Measurements from ENCODE around the gene RPL10. TPM values are rescaled to one million over a fixed set of nuclear protein-coding genes. Genes with fewer than 3 reads are reported as not detected.
"Not testable (repeated sequence)": the region's sequence is repeated elsewhere in the genome, so short reads cannot be mapped to it uniquely, and the experiment has no call there.

The RPL10 gene
- total RNA-seq, 4 donors from 2014 or later, result 4,372 to 6,501 (median 5,244) TPM

DNA sequence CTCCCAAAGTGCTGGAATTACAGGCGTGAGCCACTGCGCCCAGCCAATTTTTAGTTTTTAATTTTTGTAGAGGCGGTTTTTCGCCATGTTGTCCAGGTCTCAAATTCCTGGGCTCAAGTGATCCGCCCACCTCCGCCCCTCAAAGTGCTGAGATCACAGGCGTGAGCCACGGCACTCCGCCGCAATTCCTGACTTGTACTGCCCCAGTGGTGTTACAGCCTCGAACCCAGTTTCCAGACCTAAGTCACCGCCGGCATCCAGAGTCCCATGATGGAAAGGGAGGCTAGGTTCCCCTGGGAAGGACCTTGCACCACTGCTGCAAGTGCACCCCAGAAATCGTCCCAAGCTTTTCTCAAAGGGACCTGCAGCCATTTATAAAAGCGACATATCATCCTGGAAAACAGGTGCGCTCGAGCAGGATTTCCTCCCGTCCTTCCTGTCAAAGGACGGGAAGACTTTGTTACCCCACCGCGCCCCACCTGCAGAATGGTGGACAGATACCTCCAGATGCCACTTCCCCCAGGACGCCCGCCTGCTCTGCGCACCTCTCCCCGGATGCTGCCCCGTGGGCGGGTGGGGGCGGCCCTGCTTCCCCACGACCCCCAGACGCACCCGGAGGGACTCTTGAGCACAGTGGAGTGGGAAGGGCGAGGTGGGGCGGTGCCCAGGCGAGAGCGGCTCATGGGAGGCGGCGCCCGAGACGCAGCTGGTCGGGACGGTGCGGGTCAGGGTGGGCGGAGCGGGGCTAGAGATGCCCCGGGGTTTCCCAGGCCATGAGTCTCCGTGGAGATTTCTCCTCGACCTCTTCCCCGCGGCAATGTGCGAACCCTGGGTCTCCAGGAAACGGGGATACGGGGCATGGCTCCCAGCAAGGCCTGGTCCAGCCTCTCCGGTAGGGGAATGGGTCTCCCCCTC lies 947 bp upstream of the RPL10 start:
- TF ChIP-seq POLR2A (IDR thresholded peaks at IDR 0.05) (peak; percentile 30 to 41), EP300 (IDR thresholded peaks at IDR 0.05) (no peak)
- TF ChIP-seq, protein P1, sequence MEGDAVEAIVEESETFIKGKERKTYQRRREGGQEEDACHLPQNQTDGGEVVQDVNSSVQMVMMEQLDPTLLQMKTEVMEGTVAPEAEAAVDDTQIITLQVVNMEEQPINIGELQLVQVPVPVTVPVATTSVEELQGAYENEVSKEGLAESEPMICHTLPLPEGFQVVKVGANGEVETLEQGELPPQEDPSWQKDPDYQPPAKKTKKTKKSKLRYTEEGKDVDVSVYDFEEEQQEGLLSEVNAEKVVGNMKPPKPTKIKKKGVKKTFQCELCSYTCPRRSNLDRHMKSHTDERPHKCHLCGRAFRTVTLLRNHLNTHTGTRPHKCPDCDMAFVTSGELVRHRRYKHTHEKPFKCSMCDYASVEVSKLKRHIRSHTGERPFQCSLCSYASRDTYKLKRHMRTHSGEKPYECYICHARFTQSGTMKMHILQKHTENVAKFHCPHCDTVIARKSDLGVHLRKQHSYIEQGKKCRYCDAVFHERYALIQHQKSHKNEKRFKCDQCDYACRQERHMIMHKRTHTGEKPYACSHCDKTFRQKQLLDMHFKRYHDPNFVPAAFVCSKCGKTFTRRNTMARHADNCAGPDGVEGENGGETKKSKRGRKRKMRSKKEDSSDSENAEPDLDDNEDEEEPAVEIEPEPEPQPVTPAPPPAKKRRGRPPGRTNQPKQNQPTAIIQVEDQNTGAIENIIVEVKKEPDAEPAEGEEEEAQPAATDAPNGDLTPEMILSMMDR (IDR thresholded peaks at IDR 0.05), result no peak
- 10 to 46% methylated on average over 12 to 49 of the region's 53 CpGs for WGBS, 2 donors
- Histone ChIP-seq H3K9me3 (no peaks in the 10 kb centered on the region), H3K4me3 (peak overlapping the region; percentile 50 to 77 (median 66)), H3K27me3 (no peaks in the 10 kb centered on the region), H3K36me3 (peaks cover 0 to 23% (median 6%) of the 10 kb centered on the region in 3 donors), H3K27ac (peak overlapping the region; percentile 97 to 99 (median 98)), H3K4me1 (peaks cover 0 to 18% (median 0%) of the 10 kb centered on the region in 4 donors)
- DNase-seq (ENCODE audit: low spot score in 2 of 2), result peak; percentile 52 to 54

DNA sequence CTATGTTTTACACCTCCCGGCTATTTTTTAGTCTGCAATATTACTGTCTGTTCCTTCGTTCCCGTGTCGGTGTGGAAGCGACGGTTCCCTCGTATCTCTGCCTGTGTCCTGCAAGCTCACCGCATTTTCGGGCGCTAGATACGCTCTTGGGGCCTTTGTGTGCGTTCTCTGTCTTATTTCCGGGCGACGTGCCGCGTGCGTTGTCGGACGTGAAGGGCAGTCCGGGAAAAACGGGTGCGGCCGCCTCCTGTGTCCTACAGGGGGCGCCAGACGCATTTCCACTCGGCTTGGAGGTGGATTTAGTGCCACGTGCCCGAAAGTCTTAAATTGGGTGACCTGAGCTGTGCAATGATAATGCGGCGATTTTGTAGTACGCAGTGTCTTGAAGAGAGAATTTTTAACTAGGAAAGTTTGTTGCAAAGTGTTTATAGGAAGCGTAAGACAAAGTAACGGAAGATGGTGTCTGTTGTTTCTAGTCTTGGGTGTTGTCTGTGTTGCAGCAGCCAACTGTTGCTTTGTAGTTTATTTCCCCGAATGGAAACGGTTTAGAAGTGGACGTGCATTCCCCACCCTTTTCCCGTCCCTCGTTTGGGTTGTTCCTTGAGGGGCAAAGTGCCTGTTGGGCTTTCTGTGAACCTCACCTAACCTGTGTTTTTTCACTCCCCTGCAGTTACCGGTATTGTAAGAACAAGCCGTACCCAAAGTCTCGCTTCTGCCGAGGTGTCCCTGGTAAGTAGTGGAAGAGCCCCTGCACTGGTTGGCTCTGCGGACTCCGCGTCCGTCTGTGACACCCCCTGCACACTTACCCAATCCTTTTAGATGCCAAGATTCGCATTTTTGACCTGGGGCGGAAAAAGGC lies 720 bp downstream of the RPL10 start:
- DNase-seq (ENCODE audit: low spot score in 2 of 2), result peak; percentile 75 to 83
- 2 to 46% methylated on average over 33 to 49 of the region's 49 CpGs for WGBS, 2 donors
- H3K9me3 ChIP-seq, result no peaks in the 10 kb centered on the region
- no peaks in the 10 kb centered on the region for H3K27me3 ChIP-seq
- H3K27ac ChIP-seq, result peak overlapping the region; percentile 97 to 99 (median 98)
- TF ChIP-seq, protein P1 (IDR thresholded peaks at IDR 0.05), result peak; percentile 76 to 85 (median 84)
- TF ChIP-seq POLR2A (IDR thresholded peaks at IDR 0.05), result no peak
- no peak for TF ChIP-seq EP300 (IDR thresholded peaks at IDR 0.05)
- H3K4me3 ChIP-seq, result peak overlapping the region; percentile 50 to 77 (median 71)
- H3K4me1 ChIP-seq, result peaks cover 0 to 18% (median 0%) of the 10 kb centered on the region in 4 donors
- peaks cover 0 to 23% (median 6%) of the 10 kb centered on the region in 3 donors for H3K36me3 ChIP-seq

DNA sequence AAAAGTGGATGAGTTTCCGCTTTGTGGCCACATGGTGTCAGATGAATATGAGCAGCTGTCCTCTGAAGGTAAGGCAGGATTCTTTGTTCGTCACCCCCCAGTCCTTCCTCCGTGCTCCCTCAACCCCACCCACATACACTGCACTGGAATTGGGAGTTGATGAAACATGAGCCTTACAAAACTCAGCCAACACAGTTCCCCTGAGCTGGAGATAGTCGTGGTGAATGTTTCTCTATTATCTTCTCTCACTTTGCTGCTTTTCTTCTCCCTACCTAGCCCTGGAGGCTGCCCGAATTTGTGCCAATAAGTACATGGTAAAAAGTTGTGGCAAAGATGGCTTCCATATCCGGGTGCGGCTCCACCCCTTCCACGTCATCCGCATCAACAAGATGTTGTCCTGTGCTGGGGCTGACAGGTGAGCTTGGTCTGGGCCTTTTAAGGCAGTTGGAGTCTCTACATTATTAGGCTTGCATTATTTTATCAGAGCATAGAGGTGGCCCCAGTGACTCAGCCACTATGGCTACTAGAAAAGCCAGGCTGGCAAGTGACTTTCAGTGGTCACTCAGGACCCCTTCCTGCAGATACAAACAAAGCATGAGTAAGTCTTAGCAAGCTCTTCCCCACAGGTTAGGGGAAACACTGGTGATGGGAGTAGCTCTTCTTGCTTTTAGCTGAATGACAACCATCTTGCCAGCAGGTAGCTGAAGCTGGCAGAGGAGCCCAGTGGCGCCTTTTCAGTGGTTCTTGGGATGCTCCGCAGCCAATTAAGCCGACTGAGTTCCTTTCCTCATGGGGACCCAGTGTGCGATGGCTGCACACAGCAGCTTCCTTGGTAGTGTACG lies 1.6 kb downstream of the RPL10 start:
- TF ChIP-seq, protein P1 (IDR thresholded peaks at IDR 0.05), result no peak
- 14 to 64% methylated on average over 9 of the region's 14 CpGs for WGBS, 2 donors
- Histone ChIP-seq H3K4me3 (peak overlapping the region; percentile 50 to 77 (median 71)), H3K27me3 (no peaks in the 10 kb centered on the region), H3K4me1 (peaks cover 0 to 18% (median 0%) of the 10 kb centered on the region in 4 donors), H3K27ac (peak overlapping the region in 3 of 4 donors; percentile 98 to 99 (median 99)), H3K36me3 (peaks cover 0 to 23% (median 6%) of the 10 kb centered on the region in 3 donors), H3K9me3 (no peaks in the 10 kb centered on the region)
- no peak for DNase-seq (ENCODE audit: low spot score in 2 of 2)

DNA sequence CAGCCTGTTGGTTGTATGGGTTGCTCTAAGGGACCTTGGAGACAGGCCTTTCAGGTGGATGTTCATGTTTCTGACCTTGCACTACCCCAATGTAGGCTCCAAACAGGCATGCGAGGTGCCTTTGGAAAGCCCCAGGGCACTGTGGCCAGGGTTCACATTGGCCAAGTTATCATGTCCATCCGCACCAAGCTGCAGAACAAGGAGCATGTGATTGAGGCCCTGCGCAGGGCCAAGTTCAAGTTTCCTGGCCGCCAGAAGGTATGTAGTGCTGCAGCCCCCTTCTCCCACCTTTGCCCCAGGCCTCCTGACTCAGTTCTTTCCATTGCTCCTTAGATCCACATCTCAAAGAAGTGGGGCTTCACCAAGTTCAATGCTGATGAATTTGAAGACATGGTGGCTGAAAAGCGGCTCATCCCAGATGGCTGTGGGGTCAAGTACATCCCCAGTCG lies 2.2 kb downstream of the RPL10 start:
- H3K27ac ChIP-seq; H3K27me3 ChIP-seq; DNase-seq (ENCODE audit: low spot score in 2 of 2); H3K9me3 ChIP-seq: not testable (repeated sequence)
- H3K4me3 ChIP-seq, result peak overlapping the region in 1 of 4 donors; percentile 77
- peaks cover 0 to 23% (median 6%) of the 10 kb centered on the region in 3 donors for H3K36me3 ChIP-seq
- whole genome bisulfite sequencing, 2 donors, result 61 to 74% methylated on average over 4 to 6 of the region's 6 CpGs
- H3K4me1 ChIP-seq, result peaks cover 0 to 18% (median 0%) of the 10 kb centered on the region in 4 donors

All from tibial nerve (tissue), 4 donors.